Osteocyte (in vitro differentiated cells): ENCODE data around the gene GNAQ. TPM values are rescaled to one million over a fixed set of nuclear protein-coding genes. Genes with fewer than 3 reads are reported as not detected.

Source experiments
- DNase-seq: peaks from one replicate; pipeline ENCODE4 v3.0.0; 2021; ENCODE audit warnings: mixed read lengths; ENCODE audit not compliant: unreplicated experiment; ENCODE audit errors: extremely low spot score
- H3K27ac Mint-ChIP-seq: one replicate; pipeline ENCODE4 v1.8.0; 2021; ENCODE audit warnings: mild to moderate bottlenecking, mixed read lengths; ENCODE audit not compliant: unreplicated experiment
- H3K27me3 Mint-ChIP-seq: one replicate; pipeline ENCODE4 v1.8.0; 2021; ENCODE audit warnings: mixed read lengths; ENCODE audit not compliant: unreplicated experiment
- H3K36me3 Mint-ChIP-seq: one replicate; pipeline ENCODE4 v1.8.0; 2021; ENCODE audit warnings: mixed read lengths; ENCODE audit not compliant: unreplicated experiment
- H3K4me1 Mint-ChIP-seq: one replicate; pipeline ENCODE4 v1.8.0; 2021; ENCODE audit warnings: mixed read lengths; ENCODE audit not compliant: unreplicated experiment
- H3K4me3 Mint-ChIP-seq: one replicate; pipeline ENCODE4 v1.8.0; 2021; ENCODE audit warnings: mild to moderate bottlenecking, moderate library complexity, mixed read lengths; ENCODE audit not compliant: unreplicated experiment
- H3K9me3 Mint-ChIP-seq: one replicate; pipeline ENCODE4 v1.8.0; 2021; ENCODE audit warnings: mixed read lengths; ENCODE audit not compliant: unreplicated experiment
- total RNA-seq: library from RNA; stranded (reverse); gene quantifications from 2 replicates; pipeline ENCODE4 v1.2.1, GENCODE V29; 2021
- TF ChIP-seq, protein P1 (sequence below): fragments of 200-600 bp; sonication (generic); IDR thresholded peaks from 2 replicates; pipeline ENCODE4 v1.5.0; 2021; ENCODE audit warnings: antibody characterized with exemption, mild to moderate bottlenecking, moderate library complexity

GNAQ gene
- total RNA-seq, 1 donor from 2014 or later = 65.9 TPM

DNA sequence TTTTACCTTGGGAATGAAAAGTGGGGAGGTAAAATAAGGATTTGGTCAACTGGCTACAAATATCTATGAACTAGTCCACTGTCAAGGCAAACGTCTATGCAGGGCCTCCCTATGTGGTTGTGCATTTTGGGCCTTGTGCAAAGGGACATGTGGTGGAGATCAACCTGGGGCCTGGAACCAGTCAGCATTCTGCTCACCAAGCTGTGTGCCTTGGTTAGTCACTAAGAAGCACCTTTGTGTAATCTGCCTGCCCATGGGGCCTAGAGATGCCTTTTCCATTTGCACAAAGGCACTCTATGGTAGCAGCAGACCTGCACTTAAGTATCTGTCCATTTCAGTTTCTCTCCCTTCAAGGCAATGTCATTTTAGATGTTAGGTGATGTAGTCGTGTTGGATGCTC lies 184.0 kb downstream of the GNAQ start:
- H3K4me1 Mint-ChIP-seq = peaks cover 9% of the 10 kb centered on the region
- no peaks in the 10 kb centered on the region for H3K27me3 Mint-ChIP-seq
- DNase-seq = no peak
- no peak overlapping the region for H3K4me3 Mint-ChIP-seq
- TF ChIP-seq, protein P1, sequence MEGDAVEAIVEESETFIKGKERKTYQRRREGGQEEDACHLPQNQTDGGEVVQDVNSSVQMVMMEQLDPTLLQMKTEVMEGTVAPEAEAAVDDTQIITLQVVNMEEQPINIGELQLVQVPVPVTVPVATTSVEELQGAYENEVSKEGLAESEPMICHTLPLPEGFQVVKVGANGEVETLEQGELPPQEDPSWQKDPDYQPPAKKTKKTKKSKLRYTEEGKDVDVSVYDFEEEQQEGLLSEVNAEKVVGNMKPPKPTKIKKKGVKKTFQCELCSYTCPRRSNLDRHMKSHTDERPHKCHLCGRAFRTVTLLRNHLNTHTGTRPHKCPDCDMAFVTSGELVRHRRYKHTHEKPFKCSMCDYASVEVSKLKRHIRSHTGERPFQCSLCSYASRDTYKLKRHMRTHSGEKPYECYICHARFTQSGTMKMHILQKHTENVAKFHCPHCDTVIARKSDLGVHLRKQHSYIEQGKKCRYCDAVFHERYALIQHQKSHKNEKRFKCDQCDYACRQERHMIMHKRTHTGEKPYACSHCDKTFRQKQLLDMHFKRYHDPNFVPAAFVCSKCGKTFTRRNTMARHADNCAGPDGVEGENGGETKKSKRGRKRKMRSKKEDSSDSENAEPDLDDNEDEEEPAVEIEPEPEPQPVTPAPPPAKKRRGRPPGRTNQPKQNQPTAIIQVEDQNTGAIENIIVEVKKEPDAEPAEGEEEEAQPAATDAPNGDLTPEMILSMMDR = no peak
- peak overlapping the region; percentile 89 for H3K27ac Mint-ChIP-seq
- no peaks in the 10 kb centered on the region for H3K9me3 Mint-ChIP-seq
- no peaks in the 10 kb centered on the region for H3K36me3 Mint-ChIP-seq

DNA sequence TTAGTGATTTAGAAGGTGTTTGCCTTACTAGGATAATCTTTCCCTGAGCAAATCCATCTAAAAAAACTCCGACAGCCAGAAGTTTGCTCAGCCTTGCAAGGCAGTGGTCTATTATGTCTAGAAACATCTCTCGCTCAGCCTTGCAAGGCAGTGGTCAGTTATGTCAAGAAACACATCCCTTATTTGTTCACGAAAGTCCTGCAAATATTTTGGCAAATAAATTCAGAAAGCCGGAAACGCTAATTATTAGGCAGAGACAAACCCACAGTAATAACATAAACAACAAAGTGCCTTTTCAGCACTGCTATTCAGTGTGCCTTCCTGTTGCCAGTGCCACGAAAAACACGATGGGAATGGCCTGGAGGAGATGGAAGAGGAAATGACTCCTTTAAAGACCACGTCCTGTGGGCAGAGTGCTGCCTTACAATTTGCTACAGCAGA lies 184.5 kb downstream of the GNAQ start:
- Mint-ChIP-seq H3K4me3 (peak overlapping the region; percentile 51), H3K27ac (peak overlapping the region; percentile 89)

DNA sequence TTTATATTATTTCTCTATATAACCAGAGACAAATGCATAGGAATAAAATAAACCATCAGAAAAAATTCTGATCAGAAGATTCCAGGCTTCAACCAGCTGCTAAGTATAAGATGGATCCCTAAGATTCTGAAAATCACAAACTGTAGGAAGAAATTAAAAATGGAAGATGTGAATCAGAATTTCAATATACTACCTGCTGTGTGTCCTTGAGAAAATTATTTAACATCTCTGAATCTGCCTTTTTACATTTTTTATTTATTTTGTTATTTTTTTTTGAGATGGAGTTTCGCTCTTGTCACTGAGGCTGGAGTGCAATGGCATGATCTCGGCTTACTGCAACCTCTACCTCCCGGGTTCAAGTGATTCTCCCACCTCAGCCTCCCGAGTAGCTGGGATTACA lies 187.2 kb downstream of the GNAQ start:
- no peaks in the 10 kb centered on the region for H3K9me3 Mint-ChIP-seq
- peaks cover 33% of the 10 kb centered on the region for H3K4me1 Mint-ChIP-seq
- no peaks in the 10 kb centered on the region for H3K27me3 Mint-ChIP-seq
- H3K27ac Mint-ChIP-seq = peak overlapping the region; percentile 68
- no peak overlapping the region for H3K4me3 Mint-ChIP-seq
- no peak for DNase-seq
- TF ChIP-seq, protein P1 = no peak
- no peaks in the 10 kb centered on the region for H3K36me3 Mint-ChIP-seq

More for the DNA sequence above, 184.5 kb downstream of the GNAQ start:
- DNase-seq = no peak
- TF ChIP-seq, protein P1 = no peak
- Mint-ChIP-seq H3K27me3 (no peaks in the 10 kb centered on the region), H3K36me3 (no peaks in the 10 kb centered on the region), H3K4me1 (peaks cover 9% of the 10 kb centered on the region), H3K9me3 (no peaks in the 10 kb centered on the region)

DNA sequence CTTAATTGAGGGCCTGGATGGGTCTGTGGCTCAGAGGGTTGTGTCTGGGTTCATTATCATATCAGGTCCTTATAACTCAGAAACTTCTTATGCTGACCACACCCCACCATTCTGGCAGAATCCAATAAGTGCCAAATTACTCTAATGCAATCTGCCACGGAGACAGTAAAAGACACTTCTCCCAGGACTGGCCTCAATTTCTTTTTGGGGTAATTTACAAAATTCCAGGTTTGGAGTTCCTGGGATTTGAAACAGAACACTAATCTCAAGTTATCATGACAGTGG lies 187.8 kb downstream of the GNAQ start:
- Mint-ChIP-seq H3K4me3 (no peak overlapping the region), H3K27me3 (no peaks in the 10 kb centered on the region), H3K4me1 (peaks cover 39% of the 10 kb centered on the region), H3K27ac (no peak overlapping the region), H3K36me3 (no peaks in the 10 kb centered on the region), H3K9me3 (no peaks in the 10 kb centered on the region)
- DNase-seq = no peak
- TF ChIP-seq, protein P1 = no peak

DNA sequence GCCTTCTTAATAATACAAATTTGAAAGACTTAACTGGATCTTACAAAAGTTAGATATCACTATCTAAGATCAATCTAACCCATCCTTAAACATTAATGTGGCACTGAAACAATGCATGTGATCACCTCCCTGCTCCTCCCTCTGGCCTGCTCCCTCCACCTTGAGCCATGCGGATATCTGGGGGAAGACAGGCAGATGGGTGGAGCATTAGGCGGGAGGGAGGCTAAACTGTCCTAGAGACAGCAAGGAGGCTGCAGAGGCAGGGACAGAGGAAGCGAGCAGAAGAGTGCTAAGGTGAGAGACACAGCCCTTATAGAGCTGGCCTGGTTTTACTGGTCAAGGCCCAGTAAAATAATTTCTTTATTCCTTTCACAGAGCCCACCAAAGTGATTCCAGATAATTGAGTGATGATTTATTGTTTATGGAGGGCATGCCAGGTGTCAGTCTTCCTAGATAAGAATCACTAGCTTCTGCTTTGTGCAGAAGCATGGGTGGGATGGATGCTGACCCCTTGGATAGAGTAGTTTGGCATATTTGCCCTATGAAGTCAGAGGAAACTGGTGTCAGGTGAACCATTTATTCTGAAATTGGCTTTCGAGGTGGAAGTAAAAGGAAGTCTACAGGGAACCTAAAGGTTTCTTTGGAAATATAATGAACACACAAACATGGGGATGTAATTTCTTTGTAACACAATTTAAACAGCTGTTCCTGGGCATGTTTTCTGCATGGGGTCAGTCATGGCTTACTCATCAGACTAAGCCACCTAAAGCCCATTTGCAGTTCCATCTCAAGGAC lies 188.3 kb downstream of the GNAQ start:
- H3K9me3 Mint-ChIP-seq = no peaks in the 10 kb centered on the region
- DNase-seq = no peak
- no peak overlapping the region for H3K4me3 Mint-ChIP-seq
- no peak overlapping the region for H3K27ac Mint-ChIP-seq
- peaks cover 40% of the 10 kb centered on the region for H3K4me1 Mint-ChIP-seq
- H3K36me3 Mint-ChIP-seq = no peaks in the 10 kb centered on the region
- TF ChIP-seq, protein P1 = no peak
- no peaks in the 10 kb centered on the region for H3K27me3 Mint-ChIP-seq
